OCI-LY7 (cell line): ENCODE data around the gene LEPR.

ENCODE experiments used
- CTCF ChIP-seq: fragments of 200-600 bp; sonication (generic); conservative IDR thresholded peaks from 2 replicates; pipeline ENCODE4 v1.5.1; 2014; ENCODE audit warnings: mild to moderate bottlenecking, antibody characterized with exemption, low read length, moderate library complexity, mixed read lengths
- EZH2phosphoT487 ChIP-seq: fragments of 200-600 bp; sonication (generic); IDR thresholded peaks from 2 replicates; pipeline ENCODE4 v1.6.1; 2018; ENCODE audit warnings: low read depth, borderline replicate concordance, mild to moderate bottlenecking, mixed run types, antibody characterized with exemption, low read length, moderate library complexity, mixed read lengths

GRCh38 chr1:65440915-65441314 lies 20.4 kb downstream of the LEPR start:
- no peak for TF ChIP-seq CTCF
- TF ChIP-seq EZH2phosphoT487, result no peak
